Activated T-helper 2 cell treated with anti-CD3 and anti-CD28 coated beads, Interferon-gamma antibody, Interleukin-2, Interleukin-4, amounts not matched to agents 10 μg/mL and 5 μg/mL and 100 μg/mL, durations not matched to agents 14 hours and 24 hours and 36 hours (primary cell): ENCODE measurements around the gene KCNK1. TPM values are rescaled to one million over a fixed set of nuclear protein-coding genes. Genes with fewer than 3 reads are reported as not detected.

Experiments used
- DNase-seq: peaks from one replicate; pipeline ENCODE4 v3.0.0; 2021; ENCODE audit warnings: low spot score
- H3K27ac Mint-ChIP-seq: one replicate; pipeline ENCODE4 v1.8.0; 2021; ENCODE audit warnings: mixed read lengths
- H3K27me3 Mint-ChIP-seq: one replicate; pipeline ENCODE4 v1.8.0; 2021; ENCODE audit warnings: low read depth, mixed read lengths
- H3K36me3 Mint-ChIP-seq: one replicate; pipeline ENCODE4 v1.8.0; 2021; ENCODE audit warnings: low read depth, mixed read lengths
- H3K4me1 Mint-ChIP-seq: one replicate; pipeline ENCODE4 v1.8.0; 2021; ENCODE audit warnings: low read depth, mixed read lengths
- H3K4me3 Mint-ChIP-seq: one replicate; pipeline ENCODE4 v1.8.0; 2021; ENCODE audit warnings: low read depth, mild to moderate bottlenecking, moderate library complexity, mixed read lengths
- H3K9me3 Mint-ChIP-seq: one replicate; pipeline ENCODE4 v1.8.0; 2021; ENCODE audit warnings: mixed read lengths
- intact Hi-C: fragments of 100-400 bp; cut with micrococcal nuclease; formaldehyde crosslinking; loops from one replicate; pipeline ENCODE4 v1.15.1; 2023
- total RNA-seq: library from RNA; stranded (reverse); gene quantifications from 2 replicates; pipeline ENCODE4 v1.2.3, GENCODE V29; 2022

Gene KCNK1
- total RNA-seq, result 5.4 and 6.1 TPM in 2 replicates

- Mint-ChIP-seq H3K27ac (peak within 1 kb of the TSS; percentile 76), H3K9me3 (no peaks in the 10 kb centered on the region), H3K36me3 (peaks cover 24% of the 10 kb centered on the region), H3K27me3 (peaks cover 56% of the 10 kb centered on the region), H3K4me1 (peaks cover 32% of the 10 kb centered on the region), H3K4me3 (peak within 1 kb of the TSS; percentile 88)
- no peak for DNase-seq
- intact Hi-C loops, result no loop called here
Observed at GRCh38 chr1:233613252-233614172, at the start of gene KCNK1. KCNK1 (plus strand) TSS chr1:233614106; CDS start chr1:233614172, 66 bp downstream.

GRCh38 chr1:233565313-233565712 lies 48.6 kb upstream of the KCNK1 start:
- H3K27ac Mint-ChIP-seq, result no peak overlapping the region

GRCh38 chr1:233566886-233567285 lies 47.0 kb upstream of the KCNK1 start:
- intact Hi-C loops, result no loop called here
- no peak overlapping the region for H3K4me3 Mint-ChIP-seq

More at GRCh38 chr1:233565313-233565712, 48.6 kb upstream of the KCNK1 start:
- Mint-ChIP-seq H3K36me3 (no peaks in the 10 kb centered on the region), H3K4me3 (no peak overlapping the region), H3K27me3 (peaks cover 8% of the 10 kb centered on the region), H3K4me1 (no peaks in the 10 kb centered on the region), H3K9me3 (peaks cover 23% of the 10 kb centered on the region)
- intact Hi-C loops, result no loop called here
- DNase-seq, result no peak

GRCh38 chr1:233569636-233570035 lies 44.3 kb upstream of the KCNK1 start:
- Mint-ChIP-seq H3K36me3 (no peaks in the 10 kb centered on the region), H3K9me3 (no peaks in the 10 kb centered on the region)
- no peak for DNase-seq

More at GRCh38 chr1:233566886-233567285, 47.0 kb upstream of the KCNK1 start:
- H3K4me1 Mint-ChIP-seq, result no peaks in the 10 kb centered on the region
- no peaks in the 10 kb centered on the region for H3K36me3 Mint-ChIP-seq
- H3K9me3 Mint-ChIP-seq, result peaks cover 11% of the 10 kb centered on the region
- DNase-seq, result no peak
- peaks cover 16% of the 10 kb centered on the region for H3K27me3 Mint-ChIP-seq
- no peak overlapping the region for H3K27ac Mint-ChIP-seq

GRCh38 chr1:233570216-233570615 lies 43.7 kb upstream of the KCNK1 start:
- H3K9me3 Mint-ChIP-seq, result no peaks in the 10 kb centered on the region
- peaks cover 27% of the 10 kb centered on the region for H3K27me3 Mint-ChIP-seq
- H3K4me1 Mint-ChIP-seq, result no peaks in the 10 kb centered on the region
- no peak overlapping the region for H3K27ac Mint-ChIP-seq
- intact Hi-C loops, result no loop called here
- no peaks in the 10 kb centered on the region for H3K36me3 Mint-ChIP-seq
- H3K4me3 Mint-ChIP-seq, result no peak overlapping the region
- DNase-seq, result no peak

More at GRCh38 chr1:233569636-233570035, 44.3 kb upstream of the KCNK1 start:
- H3K27ac Mint-ChIP-seq, result no peak overlapping the region
- H3K4me3 Mint-ChIP-seq, result no peak overlapping the region
- no peaks in the 10 kb centered on the region for H3K4me1 Mint-ChIP-seq
- intact Hi-C loops, result no loop called here
- peaks cover 25% of the 10 kb centered on the region for H3K27me3 Mint-ChIP-seq

- no peak overlapping the region for H3K27ac Mint-ChIP-seq
- no peaks in the 10 kb centered on the region for H3K4me1 Mint-ChIP-seq
- no peaks in the 10 kb centered on the region for H3K9me3 Mint-ChIP-seq
- intact Hi-C loops, result no loop called here
- no peak for DNase-seq
- H3K4me3 Mint-ChIP-seq, result no peak overlapping the region
- no peaks in the 10 kb centered on the region for H3K36me3 Mint-ChIP-seq
- peaks cover 28% of the 10 kb centered on the region for H3K27me3 Mint-ChIP-seq
Observed at GRCh38 chr1:233570706-233571105, 43.2 kb upstream of the KCNK1 start.

GRCh38 chr1:233572896-233573295 lies 41.0 kb upstream of the KCNK1 start:
- Mint-ChIP-seq H3K9me3 (no peaks in the 10 kb centered on the region), H3K27ac (no peak overlapping the region), H3K4me3 (no peak overlapping the region), H3K36me3 (no peaks in the 10 kb centered on the region), H3K4me1 (no peaks in the 10 kb centered on the region), H3K27me3 (peaks cover 33% of the 10 kb centered on the region)
- intact Hi-C loops, result no loop called here
- no peak for DNase-seq

- no peaks in the 10 kb centered on the region for H3K4me1 Mint-ChIP-seq
- no peak overlapping the region for H3K4me3 Mint-ChIP-seq
- H3K9me3 Mint-ChIP-seq, result peaks cover 7% of the 10 kb centered on the region
- intact Hi-C loops, result no loop called here
- DNase-seq, result no peak
- H3K27me3 Mint-ChIP-seq, result peaks cover 42% of the 10 kb centered on the region
- H3K36me3 Mint-ChIP-seq, result no peaks in the 10 kb centered on the region
- H3K27ac Mint-ChIP-seq, result no peak overlapping the region
Observed at GRCh38 chr1:233575450-233575849, 38.5 kb upstream of the KCNK1 start.

GRCh38 chr1:233582439-233582838 lies 31.5 kb upstream of the KCNK1 start:
- Mint-ChIP-seq H3K4me1 (peaks cover 8% of the 10 kb centered on the region), H3K9me3 (peaks cover 15% of the 10 kb centered on the region), H3K36me3 (peaks cover 4% of the 10 kb centered on the region), H3K27me3 (peaks cover 22% of the 10 kb centered on the region), H3K27ac (no peak overlapping the region), H3K4me3 (no peak overlapping the region)
- intact Hi-C loops, result no loop called here
- DNase-seq, result no peak

- Mint-ChIP-seq H3K4me3 (no peak overlapping the region), H3K9me3 (peaks cover 8% of the 10 kb centered on the region), H3K27me3 (peaks cover 24% of the 10 kb centered on the region), H3K36me3 (peaks cover 4% of the 10 kb centered on the region), H3K27ac (no peak overlapping the region), H3K4me1 (peaks cover 18% of the 10 kb centered on the region)
- intact Hi-C loops, result no loop called here
- no peak for DNase-seq
Observed at GRCh38 chr1:233584376-233584775, 29.5 kb upstream of the KCNK1 start.

GRCh38 chr1:233584931-233585330 lies 29.0 kb upstream of the KCNK1 start:
- Mint-ChIP-seq H3K4me3 (no peak overlapping the region), H3K4me1 (peaks cover 18% of the 10 kb centered on the region), H3K9me3 (peaks cover 8% of the 10 kb centered on the region), H3K27ac (no peak overlapping the region), H3K36me3 (peaks cover 4% of the 10 kb centered on the region), H3K27me3 (peaks cover 24% of the 10 kb centered on the region)
- intact Hi-C loops, result no loop called here
- no peak for DNase-seq

- DNase-seq, result no peak
- intact Hi-C loops, result no loop called here
- peaks cover 8% of the 10 kb centered on the region for H3K9me3 Mint-ChIP-seq
Observed at GRCh38 chr1:233586301-233586700, 27.6 kb upstream of the KCNK1 start.

GRCh38 chr1:233587196-233587595 lies 26.7 kb upstream of the KCNK1 start:
- H3K4me1 Mint-ChIP-seq, result peaks cover 16% of the 10 kb centered on the region
- intact Hi-C loops, result no loop called here
- peaks cover 22% of the 10 kb centered on the region for H3K27me3 Mint-ChIP-seq
- peaks cover 4% of the 10 kb centered on the region for H3K36me3 Mint-ChIP-seq
- H3K9me3 Mint-ChIP-seq, result peaks cover 8% of the 10 kb centered on the region
- DNase-seq, result no peak
- no peak overlapping the region for H3K27ac Mint-ChIP-seq
- H3K4me3 Mint-ChIP-seq, result no peak overlapping the region

More at GRCh38 chr1:233586301-233586700, 27.6 kb upstream of the KCNK1 start:
- Mint-ChIP-seq H3K27me3 (peaks cover 18% of the 10 kb centered on the region), H3K4me3 (no peak overlapping the region), H3K27ac (no peak overlapping the region), H3K36me3 (peaks cover 4% of the 10 kb centered on the region), H3K4me1 (peaks cover 16% of the 10 kb centered on the region)
